Mammary epithelial cell (primary cell): ENCODE data around the gene CHST7.

Source experiments
- CTCF ChIP-seq, 2 donors: IDR thresholded peaks in 1 of 2; conservative IDR thresholded peaks in 1 of 2; 2 replicates each; pipeline ENCODE4 v1.5.1; 2011 to 2012; ENCODE audit warnings: inconsistent platforms in 2 of 2, low read length in 2 of 2, mild to moderate bottlenecking in 2 of 2, control low read depth in 1 of 2, low read depth in 1 of 2; ENCODE audit not compliant: insufficient read depth in 1 of 2; ENCODE audit errors: extremely low read depth in 1 of 2
- EZH2 ChIP-seq: IDR thresholded peaks from 2 replicates; pipeline ENCODE4 v1.6.1; 2012; ENCODE audit warnings: low read length, inconsistent platforms, borderline replicate concordance

- TF ChIP-seq CTCF (conservative IDR thresholded peaks at IDR 0.05 in 1 of 2, IDR thresholded peaks at IDR 0.05 in 1 of 2; ENCODE audit: extremely low read depth in 1 of 2, insufficient read depth in 1 of 2, low read depth in 1 of 2, low read length in 2 of 2), result no peak
- no peak for TF ChIP-seq EZH2
Measured at GRCh38 chrX:46597208-46597607, 23.6 kb downstream of the CHST7 start.
